GM12878 (cell line): ENCODE data around the gene NOXA1. TPM values are rescaled to one million over a fixed set of nuclear protein-coding genes. Genes with fewer than 3 reads are reported as not detected.

Experiments
- ATAC-seq: fragments of 200-7000 bp; cut with Tn5 transposase; 3 replicates; pipeline ENCODE4 v1.9.1; 2020; ENCODE audit warnings: mild to moderate bottlenecking, moderate library complexity
- BruUV-seq: library from RNA; stranded (reverse); fragments of 400-500 nt; replicated peaks from 2 replicates; lab custom pipeline; 2021; lab: Mats Ljungman, UMichigan
- CTCF ChIA-PET: fragments of 300-600 bp; sonication (Branson Sonifier 250); formaldehyde crosslinking; extraction: SDS; loops from one replicate; lab custom pipeline; 2021; ENCODE audit warnings: inconsistent platforms; lab: Yijun Ruan, JAX
- POLR2A ChIA-PET: fragments of 350-600 bp; formaldehyde crosslinking; extraction: SDS; loops from one replicate; lab custom pipeline; 2021; ENCODE audit warnings: inconsistent platforms; lab: Charles Lee
- RAD21 ChIA-PET: fragments of 300-600 bp; sonication (Branson Sonifier 250); formaldehyde crosslinking; loops from one replicate; lab custom pipeline; 2023; ENCODE audit warnings: antibody characterized with exemption; ENCODE audit not compliant: unreplicated experiment; lab: Charles Lee
- SMC1A ChIA-PET: fragments of 300-600 bp; sonication (Branson Sonifier 250); formaldehyde crosslinking; loops from one replicate; lab custom pipeline; 2023; ENCODE audit not compliant: unreplicated experiment, uncharacterized antibody; lab: Charles Lee
- DNase-seq: peaks from one replicate; pipeline ENCODE4 v3.0.0-alpha.2; 2011; ENCODE audit warnings: low read depth, low spot score
- FAIRE-seq: peaks from 3 replicates; lab custom pipeline; 2011; peaks lifted over from hg19 to GRCh38; lab: Jason Lieb, UNC
- H2AFZ ChIP-seq: 2 replicates; pipeline ENCODE4 v1.6.0; 2011; ENCODE audit warnings: low read depth, low read length, control low read depth; ENCODE audit not compliant: control insufficient read depth
- H3K27ac ChIP-seq: 2 replicates; pipeline ENCODE4 v1.5.1; 2011; ENCODE audit warnings: control low read depth; ENCODE audit not compliant: control insufficient read depth, insufficient read depth
- H3K27me3 ChIP-seq, 2 experiments: replicated peaks in 1 of 2; 2 replicates each; pipeline versions ENCODE4 v1.6.0 to v1.6.1; 2011; ENCODE audit warnings: low read length in 1 of 2; ENCODE audit not compliant: control insufficient read depth in 2 of 2, insufficient read depth in 2 of 2
- H3K36me3 ChIP-seq, 2 experiments: 2 replicates each; pipeline ENCODE4 v1.5.1; 2011; ENCODE audit warnings: low read length in 1 of 2; ENCODE audit not compliant: control insufficient read depth in 2 of 2, insufficient read depth in 2 of 2
- H3K4me1 ChIP-seq: 2 replicates; pipeline ENCODE4 v1.6.1; 2011; ENCODE audit warnings: mild to moderate bottlenecking, low read length, moderate library complexity, mixed read lengths; ENCODE audit not compliant: control insufficient read depth, insufficient read depth
- H3K4me2 ChIP-seq: 2 replicates; pipeline ENCODE4 v1.6.0; 2011; ENCODE audit warnings: control low read depth; ENCODE audit not compliant: control insufficient read depth, insufficient read depth
- H3K4me3 ChIP-seq: fragments of 200-600 bp; sonication (generic); 2 replicates; pipeline ENCODE4 v1.5.1; 2016
- H3K79me2 ChIP-seq: 2 replicates; pipeline ENCODE4 v1.6.0; 2011; ENCODE audit warnings: low read length; ENCODE audit not compliant: control insufficient read depth, insufficient read depth
- H3K9ac ChIP-seq: 2 replicates; pipeline ENCODE4 v1.8.0; 2011; ENCODE audit warnings: low read length, control low read depth, mixed read lengths; ENCODE audit not compliant: control insufficient read depth, insufficient read depth
- H3K9me3 ChIP-seq: replicated peaks from 3 replicates; pipeline ENCODE4 v1.5.1; 2011; ENCODE audit warnings: mild to moderate bottlenecking, low read length; ENCODE audit not compliant: control insufficient read depth, insufficient read depth
- H4K20me1 ChIP-seq: 2 replicates; pipeline ENCODE4 v1.6.0; 2011; ENCODE audit not compliant: control insufficient read depth, insufficient read depth
- BRCA1 ChIP-seq: IDR thresholded peaks from 2 replicates; pipeline ENCODE4 v1.6.1; 2011; ENCODE audit warnings: low read depth, low read length, improper control_type of control experiment
- CHD2 ChIP-seq: IDR thresholded peaks from 2 replicates; pipeline ENCODE4 v1.6.1; 2011; ENCODE audit warnings: low read depth, low read length, improper control_type of control experiment, borderline replicate concordance
- CREM ChIP-seq: IDR thresholded peaks from 2 replicates; pipeline ENCODE4 v1.6.1; 2014; ENCODE audit warnings: antibody characterized with exemption, low read depth
- E4F1 ChIP-seq: fragments of 450-650 bp; IDR thresholded peaks from 2 replicates; pipeline ENCODE4 v1.6.1; 2018; ENCODE audit warnings: borderline replicate concordance, mild to moderate bottlenecking; ENCODE audit not compliant: partially characterized antibody
- FOXK2 ChIP-seq: fragments of 450-650 bp; IDR thresholded peaks from 2 replicates; pipeline ENCODE4 v1.6.1; 2017; ENCODE audit warnings: mild to moderate bottlenecking, moderate library complexity
- GABPA ChIP-seq: IDR thresholded peaks from 2 replicates; pipeline ENCODE4 v1.6.1; 2014; ENCODE audit warnings: antibody characterized with exemption, low read depth, mild to moderate bottlenecking, inconsistent platforms
- GATAD2B ChIP-seq: fragments of 450-650 bp; conservative IDR thresholded peaks from 2 replicates; pipeline ENCODE4 v1.6.1; 2017; ENCODE audit warnings: low read depth, mild to moderate bottlenecking, moderate library complexity
- MYB ChIP-seq: fragments of 150-350 bp; IDR thresholded peaks from 2 replicates; pipeline ENCODE4 v1.6.1; 2014; ENCODE audit warnings: mild to moderate bottlenecking, low read depth, low read length, borderline replicate concordance
- PKNOX1 ChIP-seq: fragments of 450-650 bp; IDR thresholded peaks from 2 replicates; pipeline ENCODE4 v1.6.1; 2016; ENCODE audit warnings: mild to moderate bottlenecking
- RB1 ChIP-seq: fragments of 450-650 bp; formaldehyde crosslinking; IDR thresholded peaks from 2 replicates; pipeline ENCODE4 v1.6.1; 2017; ENCODE audit warnings: mild to moderate bottlenecking, borderline replicate concordance
- RUNX3 ChIP-seq: IDR thresholded peaks from 2 replicates; pipeline ENCODE4 v1.6.1; 2012; ENCODE audit warnings: low read length, inconsistent platforms
- SRF ChIP-seq, 2 experiments: IDR thresholded peaks; 2 replicates each; pipeline ENCODE4 v1.6.1; 2011; ENCODE audit warnings: low read depth in 2 of 2, low read length in 2 of 2, mild to moderate bottlenecking in 1 of 2, moderate library complexity in 1 of 2
- YY1 ChIP-seq: IDR thresholded peaks from 2 replicates; pipeline ENCODE4 v1.6.1; 2011; ENCODE audit warnings: low read depth, mild to moderate bottlenecking, low read length
- ZNF384 ChIP-seq: IDR thresholded peaks from 2 replicates; pipeline ENCODE4 v1.6.1; 2012; ENCODE audit warnings: low read depth, mild to moderate bottlenecking, low read length, improper control_type of control experiment, borderline replicate concordance
- WGBS: methylation state at CpG from one replicate; pipeline ENCODE4 v1.1.6; 2016; ENCODE audit warnings: low lambda C conversion rate; ENCODE audit not compliant: insufficient replicate concordance, insufficient coverage; ENCODE audit errors: missing lambda C conversion rate; 5-methylcytosine and 5-hydroxymethylcytosine counted together
- in situ Hi-C: fragments of 300-500 bp; cut with MboI; formaldehyde crosslinking; loops from 9 replicates; pipeline ENCODE4 v1.14.3; 2018; ENCODE audit warnings: mixed read lengths
- intact Hi-C: fragments of 100-400 bp; cut with micrococcal nuclease; formaldehyde crosslinking; loops from one replicate; pipeline ENCODE4 v1.14.2; 2022; ENCODE audit not compliant: unreplicated experiment
- polyA plus RNA-seq, 11 experiments: library from polyadenylated mRNA; depleted of rRNA in 4 of 11; unstranded in 6 of 11; stranded (reverse) in 5 of 11; fragments of >200 nt; fragmentation: Nextera tagmentation in 4 of 11; fragmentation: Illumina TruSeq in 1 of 11; extraction: Ambion mirVana in 4 of 11; extraction: Trizol in 1 of 11; gene quantifications; 1 replicate in 1 of 11; 2 replicates in 10 of 11; pipeline versions ENCODE4 v1.2.1 to v1.2.3, GENCODE V29; 2011 to 2016; ENCODE audit warnings: inconsistent platforms in 2 of 11, missing spikeins in 2 of 11, low read depth in 1 of 11
- total RNA-seq, 4 experiments: library from RNA; depleted of rRNA in 3 of 4; stranded (reverse); fragments of >200 nt in 3 of 4; fragmentation: Illumina TruSeq in 1 of 4; extraction: Trizol in 1 of 4; gene quantifications; 2 replicates each; pipeline versions ENCODE4 v1.2.1 to v1.2.3, GENCODE V29; 2013 to 2021

The NOXA1 gene
- total and polyA plus RNA-seq, 10 of the 15 experiments (the other 5 are each of a cell fraction or from before 2014, with no cell fraction given): 0.08 to 0.20 TPM; not detected in 8

DNA sequence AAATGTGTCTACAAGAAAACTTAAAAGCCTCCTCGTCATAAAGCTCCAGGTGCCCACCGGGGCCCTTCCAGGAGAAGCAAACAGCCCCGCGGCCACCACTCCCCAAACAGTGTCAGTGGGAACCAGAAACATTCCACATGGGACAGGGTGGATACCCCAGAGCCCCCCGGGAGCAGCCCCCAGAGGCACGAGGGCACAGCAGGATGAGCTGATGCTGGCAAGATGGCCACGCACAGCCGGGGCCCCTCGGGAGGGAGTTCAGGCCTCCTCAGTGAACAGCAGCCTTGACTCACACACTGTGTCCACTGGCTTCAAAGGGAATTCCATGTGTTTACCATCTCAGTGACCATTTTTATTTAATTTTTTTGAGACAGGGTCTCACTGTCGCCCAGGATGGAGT is 10.8 kb upstream of the NOXA1 start (continued):
- TF ChIP-seq BRCA1: no peak
- no peak for TF ChIP-seq ZNF384
- TF ChIP-seq YY1: no peak
- no peak for TF ChIP-seq RUNX3
- TF ChIP-seq RB1: no peak
- no peak for TF ChIP-seq MYB

DNA sequence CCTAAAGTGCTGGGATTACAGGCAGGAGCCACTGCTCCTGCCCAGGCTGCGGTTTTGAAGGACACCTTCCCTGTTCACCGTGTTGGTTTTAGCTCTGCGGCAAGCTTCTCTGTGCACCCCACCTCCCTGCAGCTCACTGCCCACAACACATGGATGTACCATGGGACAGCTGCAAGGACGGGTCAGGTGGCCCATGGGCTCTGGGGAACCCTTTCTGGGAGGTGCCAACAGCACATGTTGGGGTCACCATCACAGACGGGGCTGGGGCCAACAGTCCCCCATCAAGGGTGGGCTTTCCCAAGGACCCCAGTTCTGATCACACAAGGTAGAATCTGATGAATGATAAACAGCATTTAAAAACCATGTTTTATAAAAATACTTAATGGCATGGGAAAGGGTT is 7.7 kb upstream of the NOXA1 start:
- FAIRE-seq (no peak), ATAC-seq (no peak), DNase-seq (no peak)
- intact Hi-C loops: no loop called here
- POLR2A ChIA-PET: no interaction called here
- Histone ChIP-seq H3K79me2 (peaks cover 10% of the 10 kb centered on the region), H3K4me2 (no peak overlapping the region), H4K20me1 (no peaks in the 10 kb centered on the region), H3K9ac (no peak overlapping the region), H3K9me3 (no peaks in the 10 kb centered on the region), H2AFZ (no peak overlapping the region), H3K4me3 (no peak overlapping the region), H3K36me3 (no peaks in the 10 kb centered on the region), H3K27ac (no peak overlapping the region), H3K4me1 (peaks cover 24% of the 10 kb centered on the region), H3K27me3 (no peaks in the 10 kb centered on the region)
- in situ Hi-C loops: no loop called here
- SMC1A ChIA-PET: no interaction called here
- no peak for TF ChIP-seq CHD2
- no peak for TF ChIP-seq RB1
- TF ChIP-seq GABPA: no peak
- no peak for TF ChIP-seq GATAD2B
- no peak for TF ChIP-seq PKNOX1
- TF ChIP-seq E4F1: no peak
- TF ChIP-seq CREM: no peak
- TF ChIP-seq SRF (IDR thresholded peaks at IDR 0.05; ENCODE audit: low read depth in 2 of 2, low read length in 2 of 2): no peak
- TF ChIP-seq FOXK2: no peak
- WGBS: 83% methylated on average over 5 of the region's 5 CpGs
- CTCF ChIA-PET: interaction anchor here (1.6 kb wide), 1 partner anchor 179 kb away, joined by 4 read pairs; no protein-coding TSS in a partner anchor
- no TSS peak for BruUV-seq
- RAD21 ChIA-PET: no interaction called here
